ENCODE data around the gene TMEM271.
"Not testable (repeated sequence)": the region's sequence is repeated elsewhere in the genome, so short reads cannot be mapped to it uniquely, and the experiment has no call there.

Gene TMEM271

DNA sequence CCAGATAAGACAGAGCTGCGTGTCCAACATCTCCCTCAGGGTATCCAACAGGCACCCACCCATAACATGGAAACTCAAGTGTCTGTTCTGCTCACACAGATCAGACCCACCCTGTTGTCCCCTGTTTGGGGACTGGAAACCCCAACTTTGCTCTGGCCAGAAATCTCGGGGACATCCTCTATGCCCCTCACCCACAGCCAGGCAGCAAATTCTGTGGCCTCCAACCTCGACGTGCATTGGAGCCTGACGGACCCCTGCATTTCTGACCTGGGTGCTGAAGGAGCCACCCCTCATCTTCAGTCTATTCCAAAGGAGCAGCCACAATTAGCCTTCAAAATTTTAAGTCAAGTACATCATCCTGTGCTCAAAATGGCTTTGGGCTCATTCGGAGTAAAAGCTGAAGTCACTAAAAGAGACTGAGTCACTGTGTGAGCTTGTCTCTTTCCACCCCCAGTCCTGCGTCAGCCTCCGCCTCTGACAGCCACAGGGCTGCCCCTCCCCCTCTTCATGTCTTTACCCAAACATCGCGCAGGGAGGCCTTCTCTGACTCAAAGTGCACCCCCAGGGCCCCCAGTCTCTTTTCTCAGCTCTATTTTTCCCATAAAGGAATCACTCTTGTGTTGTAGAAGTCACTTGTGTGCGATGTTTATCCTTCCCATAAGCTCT is 24.9 kb upstream of the TMEM271 start:
- TF ChIP-seq POLR2A (IDR thresholded peaks at IDR 0.05; ENCODE audit: low read depth, low read length): no peak

DNA sequence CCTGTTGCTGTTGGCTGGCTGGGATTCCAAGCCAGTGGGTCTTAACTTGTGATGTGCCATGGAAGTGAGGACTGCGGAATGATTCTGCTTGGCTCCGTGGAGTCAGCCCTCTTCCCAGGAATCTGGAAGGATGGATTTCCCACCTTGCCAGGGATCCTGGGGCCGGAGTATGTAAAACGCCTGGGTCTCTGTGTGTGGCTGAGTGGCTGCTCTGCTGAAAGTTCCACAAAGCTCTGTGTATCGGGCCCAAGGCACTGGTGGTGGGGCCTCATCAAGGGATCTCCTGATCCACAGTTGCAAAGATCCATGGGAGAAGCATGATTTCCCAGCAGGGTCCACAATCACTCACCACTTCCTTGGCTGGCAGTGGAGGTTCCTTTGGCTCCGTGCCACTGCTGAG is 24.1 kb upstream of the TMEM271 start:
- DNase-seq (ENCODE audit: insufficient read length, low spot score) (no peak), FAIRE-seq (no peak)
- TF ChIP-seq POLR2A (IDR thresholded peaks at IDR 0.05; ENCODE audit: low read depth, low read length): no peak

More for the DNA sequence above, 24.9 kb upstream of the TMEM271 start:
- FAIRE-seq (no peak), DNase-seq (ENCODE audit: insufficient read length, low spot score) (no peak)

DNA sequence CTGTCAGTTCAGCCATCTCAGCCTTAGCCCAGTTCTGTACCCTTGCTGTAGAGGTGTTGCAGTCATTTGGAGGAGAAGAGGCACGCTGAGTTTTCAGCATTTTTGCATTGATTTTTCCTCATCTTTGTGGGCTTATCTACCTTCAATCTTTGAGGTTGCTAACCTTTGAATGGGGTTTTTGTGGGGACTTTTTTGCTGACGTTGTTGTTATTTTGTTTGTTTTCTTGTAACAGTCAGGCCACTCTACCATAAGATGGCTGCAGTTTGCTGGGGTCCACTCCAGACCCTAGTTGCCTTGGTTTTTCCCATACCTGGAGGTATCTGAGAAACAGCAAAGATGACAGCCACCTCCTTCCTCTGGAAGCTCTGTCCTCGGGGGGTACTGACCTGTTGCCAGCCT is 22.8 kb upstream of the TMEM271 start:
- FAIRE-seq: no peak
- no peak for TF ChIP-seq POLR2A (IDR thresholded peaks at IDR 0.05; ENCODE audit: low read depth, low read length)
- DNase-seq (ENCODE audit: insufficient read length, low spot score): no peak

DNA sequence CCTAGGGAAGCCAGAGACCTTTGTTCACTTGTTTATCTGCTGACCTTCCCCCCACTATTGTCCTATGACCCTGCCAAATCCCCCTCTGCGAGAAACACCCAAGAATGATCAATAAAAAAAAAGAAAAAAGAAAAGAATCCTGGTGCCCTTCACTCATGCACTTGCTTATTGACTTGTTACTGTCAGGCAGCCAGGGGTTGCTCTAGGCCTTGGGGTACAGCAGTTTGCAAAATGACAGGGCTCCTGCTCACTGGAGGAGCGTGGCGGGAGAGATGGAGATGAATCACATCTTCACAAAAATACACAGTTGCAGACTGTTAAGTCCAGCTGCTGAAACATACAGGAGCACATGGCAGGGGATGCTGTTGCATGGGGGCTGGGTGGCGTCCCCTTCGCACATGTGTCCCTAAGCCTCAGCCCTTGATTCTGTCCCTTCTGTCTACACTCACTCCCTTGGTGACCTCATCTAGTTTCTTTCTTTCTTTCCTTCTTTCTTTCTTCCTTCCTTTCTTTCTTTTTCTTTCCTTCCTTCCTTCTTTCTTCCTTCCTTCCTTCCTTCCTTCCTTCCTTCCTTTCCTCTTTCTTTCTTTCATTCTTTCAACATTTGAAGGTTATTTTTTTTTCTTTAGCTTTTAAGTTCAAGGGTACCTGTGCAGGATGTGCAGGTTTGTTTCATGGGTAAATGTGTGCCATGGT is 16.9 kb upstream of the TMEM271 start:
- no peak for TF ChIP-seq POLR2A (IDR thresholded peaks at IDR 0.05; ENCODE audit: low read depth, low read length)
- DNase-seq (ENCODE audit: insufficient read length, low spot score): no peak

DNA sequence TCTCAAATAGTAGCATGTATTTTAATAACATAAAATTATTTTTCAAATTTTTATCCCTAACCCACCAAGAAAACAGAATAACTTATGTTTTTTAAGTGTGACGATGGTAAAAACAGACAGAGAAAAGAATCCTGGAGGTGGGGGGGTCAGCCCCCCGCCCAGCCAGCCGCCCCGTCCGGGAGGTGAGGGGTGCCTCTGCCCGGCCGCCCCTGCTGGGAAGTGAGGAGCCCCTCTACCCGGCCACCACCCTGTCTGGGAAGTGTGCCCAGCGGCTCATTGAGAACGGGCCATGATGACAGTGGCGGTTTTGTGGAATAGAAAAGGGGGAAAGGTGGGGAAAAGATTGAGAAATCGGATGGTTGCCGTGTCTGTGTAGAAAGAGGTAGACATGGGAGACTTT is 16.1 kb upstream of the TMEM271 start:
- DNase-seq (ENCODE audit: insufficient read length, low spot score); FAIRE-seq: not testable (repeated sequence)

More for the DNA sequence above, 16.9 kb upstream of the TMEM271 start:
- FAIRE-seq: no peak

DNA sequence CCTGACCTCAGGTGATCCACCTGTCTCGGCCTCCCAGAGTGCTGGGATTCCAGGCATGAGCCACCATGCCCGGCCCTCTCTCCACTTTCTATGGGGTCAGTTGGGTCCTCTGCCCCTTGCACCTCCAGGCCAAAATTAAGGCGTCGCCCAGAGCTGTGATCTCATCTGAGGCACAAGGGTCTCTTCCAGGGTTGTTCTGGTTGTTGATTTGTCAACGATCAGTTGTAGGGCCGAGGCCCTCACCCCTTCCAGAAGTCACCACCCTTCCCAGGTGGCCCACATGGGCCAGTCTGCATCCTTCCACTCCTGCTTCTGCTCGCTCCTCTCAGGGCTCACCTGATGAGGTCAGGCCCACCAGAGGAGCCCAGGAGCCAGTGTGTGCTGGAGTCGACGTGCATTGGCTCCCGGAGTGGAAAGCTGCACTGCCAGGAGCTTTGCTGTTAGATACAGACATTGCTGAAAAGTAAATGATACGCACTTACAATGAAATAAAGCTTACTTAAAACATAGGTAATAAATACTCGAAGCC is 14.3 kb upstream of the TMEM271 start:
- FAIRE-seq (no peak), DNase-seq (ENCODE audit: insufficient read length, low spot score) (no peak)
- no peak for TF ChIP-seq POLR2A (IDR thresholded peaks at IDR 0.05; ENCODE audit: low read depth, low read length)

DNA sequence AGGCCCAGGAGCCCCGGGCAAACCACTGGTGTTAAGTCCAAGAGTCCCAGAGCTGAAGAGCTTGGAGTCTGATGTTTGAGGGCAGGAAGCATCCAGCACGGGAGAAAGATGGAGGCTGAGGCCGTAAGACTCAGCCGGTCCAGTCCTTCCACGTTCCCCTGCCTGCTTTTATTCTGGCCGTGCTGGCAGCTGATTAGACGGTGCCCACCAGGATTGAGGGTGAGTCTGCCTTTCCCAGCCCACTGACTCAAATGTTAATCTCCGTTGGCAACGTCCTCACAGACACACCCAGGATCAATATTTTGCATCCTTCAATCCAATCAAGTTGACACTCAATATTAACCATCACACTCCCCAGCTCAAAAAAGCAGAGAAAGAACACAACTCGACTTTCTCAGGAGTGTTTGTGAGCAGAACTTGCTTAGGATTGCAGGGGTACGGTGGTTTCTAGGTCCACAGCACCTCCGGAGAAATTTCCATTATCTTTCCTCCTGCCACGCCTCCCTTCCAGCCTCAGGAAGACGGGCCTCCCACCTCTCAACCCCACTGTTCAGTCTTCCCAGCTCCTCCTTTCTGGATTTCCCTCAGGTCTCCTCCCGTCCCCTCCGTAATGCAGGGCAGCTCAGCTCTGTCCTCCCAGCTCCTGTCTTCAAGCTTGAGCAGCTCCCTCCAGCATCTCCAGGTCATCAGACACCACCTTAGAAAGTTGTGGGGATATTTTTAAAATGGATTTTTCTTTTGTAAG is 13.3 kb upstream of the TMEM271 start:
- DNase-seq (ENCODE audit: insufficient read length, low spot score) (no peak), FAIRE-seq (no peak)
- TF ChIP-seq POLR2A (IDR thresholded peaks at IDR 0.05; ENCODE audit: low read depth, low read length): no peak

DNA sequence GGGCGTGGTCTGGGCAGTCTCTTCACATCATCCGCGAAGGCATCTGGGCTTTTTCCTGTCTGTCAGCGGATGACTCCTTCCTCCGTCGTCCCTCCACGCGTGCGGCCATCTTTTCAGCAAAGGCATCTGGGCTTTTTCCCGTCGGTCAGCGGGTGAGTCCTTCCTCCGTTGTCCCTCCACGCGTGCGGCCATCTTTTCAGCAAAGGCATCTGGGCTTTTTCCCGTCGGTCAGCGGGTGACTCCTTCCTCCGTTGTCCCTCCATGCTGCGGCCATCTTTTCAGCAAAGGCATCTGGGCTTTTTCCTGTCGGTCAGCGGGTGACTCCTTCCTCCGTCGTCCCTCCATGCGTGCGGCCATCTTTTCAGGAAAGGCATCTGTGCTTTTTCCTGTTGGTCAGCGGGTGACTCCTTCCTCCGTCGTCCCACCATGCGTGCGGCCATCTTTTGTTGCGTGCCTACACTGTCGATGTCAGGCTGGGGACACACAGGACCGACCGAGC is 12.3 kb upstream of the TMEM271 start:
- FAIRE-seq (no peak), DNase-seq (ENCODE audit: insufficient read length, low spot score) (no peak)
- no peak for TF ChIP-seq POLR2A (IDR thresholded peaks at IDR 0.05; ENCODE audit: low read depth, low read length)

DNA sequence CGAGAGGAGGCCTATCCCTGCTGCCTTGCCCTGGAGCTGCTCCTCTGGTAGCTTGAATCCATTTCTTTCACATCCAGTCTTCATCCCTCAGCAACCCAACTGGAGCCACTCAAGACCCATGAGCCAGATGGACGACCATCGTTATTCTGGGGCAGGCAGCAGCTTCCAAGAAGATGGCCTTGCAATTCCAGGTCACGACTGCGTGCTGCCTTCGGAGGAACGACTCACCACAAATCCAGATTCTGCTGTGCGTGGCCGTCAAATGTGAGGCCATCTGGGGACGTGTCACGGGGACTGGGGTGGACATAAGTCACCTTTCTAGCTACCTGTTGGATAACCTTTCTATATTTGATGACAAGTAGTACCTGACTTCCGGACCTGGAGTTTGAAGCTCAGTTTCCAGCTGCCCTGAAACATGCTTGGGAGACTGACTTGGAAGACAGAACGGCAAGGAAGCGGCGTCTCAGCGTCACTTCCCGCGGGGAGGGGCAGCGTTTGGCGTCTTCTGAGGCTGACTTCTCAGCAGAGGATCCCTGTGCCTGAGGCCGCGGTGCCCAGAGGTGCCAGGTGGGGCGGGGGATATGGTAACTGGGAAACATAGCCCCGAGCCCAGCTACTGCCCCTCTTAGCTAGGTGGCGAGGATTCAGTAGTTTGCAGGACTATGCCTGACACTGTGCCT is 11.7 kb upstream of the TMEM271 start:
- no peak for DNase-seq (ENCODE audit: insufficient read length, low spot score)
- no peak for TF ChIP-seq POLR2A (IDR thresholded peaks at IDR 0.05; ENCODE audit: low read depth, low read length)
- FAIRE-seq: no peak

DNA sequence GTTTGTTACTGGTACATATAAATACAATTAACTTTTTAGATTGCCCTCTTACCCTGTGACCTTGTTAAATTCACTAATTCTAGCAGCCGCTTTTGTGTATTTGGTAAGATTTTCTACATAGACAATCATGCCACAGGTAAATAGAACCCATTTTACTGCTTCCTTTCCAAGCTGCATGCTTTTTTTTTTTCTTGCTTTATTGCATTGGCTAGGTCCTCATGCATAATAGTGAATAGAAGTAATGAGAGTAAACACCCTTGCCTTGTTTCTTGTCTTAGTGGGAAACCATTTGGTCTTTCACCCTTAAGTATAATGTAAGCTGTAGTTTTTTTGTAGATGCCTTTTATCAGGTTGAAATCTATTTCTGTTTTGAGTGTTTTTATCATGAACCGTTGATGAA is 7.7 kb upstream of the TMEM271 start:
- DNase-seq (ENCODE audit: insufficient read length, low spot score) (no peak), FAIRE-seq (no peak)
- no peak for TF ChIP-seq POLR2A (IDR thresholded peaks at IDR 0.05; ENCODE audit: low read depth, low read length)

DNA sequence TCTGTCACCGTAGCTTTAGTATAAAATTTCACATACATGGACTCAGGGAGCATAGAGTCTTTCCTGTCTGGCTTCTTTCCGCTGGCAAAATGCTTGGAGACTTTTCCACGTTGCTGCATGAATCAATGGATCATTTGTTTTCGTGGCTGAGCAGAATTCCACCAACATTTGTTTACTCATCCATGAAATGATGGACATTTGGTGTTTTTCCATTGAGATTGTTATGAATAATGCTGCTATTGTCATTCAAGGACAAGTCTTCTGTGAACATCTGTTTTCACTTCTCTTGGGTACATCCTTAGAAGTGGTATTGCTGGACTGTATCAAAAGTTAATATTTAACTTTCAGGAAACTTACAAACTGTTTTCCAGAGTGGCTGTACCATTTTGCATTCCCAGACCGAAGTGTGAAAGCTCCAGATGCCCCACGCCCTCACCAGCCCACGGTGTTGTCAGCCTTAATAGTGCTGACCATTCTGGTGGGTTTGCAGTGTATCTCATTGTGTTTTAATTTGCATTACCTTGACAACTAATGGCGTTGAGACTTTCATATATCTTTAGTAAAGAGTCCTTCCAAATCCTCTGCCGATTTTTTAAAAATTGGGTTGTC is 5.8 kb upstream of the TMEM271 start:
- FAIRE-seq (no peak), DNase-seq (ENCODE audit: insufficient read length, low spot score) (no peak)
- TF ChIP-seq POLR2A (IDR thresholded peaks at IDR 0.05; ENCODE audit: low read depth, low read length): no peak

DNA sequence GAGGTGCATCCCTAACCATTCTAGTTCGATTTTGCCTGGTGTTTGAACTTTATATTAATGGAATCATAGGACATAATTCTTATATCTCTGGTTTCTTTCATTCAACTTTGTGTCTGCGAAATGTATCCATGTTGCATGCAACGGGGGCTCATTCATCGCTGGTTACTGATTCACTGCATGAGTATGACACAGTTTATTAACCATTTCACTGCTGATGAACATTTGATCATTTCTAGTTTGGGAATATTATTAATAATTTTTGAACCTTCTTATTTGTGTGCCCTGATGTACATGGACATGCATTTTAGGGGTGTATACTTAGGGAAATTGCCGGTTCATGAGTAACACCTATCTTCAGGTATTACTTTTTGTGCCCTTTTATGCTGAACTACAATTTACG is 5.1 kb upstream of the TMEM271 start:
- no peak for FAIRE-seq
- TF ChIP-seq POLR2A (IDR thresholded peaks at IDR 0.05; ENCODE audit: low read depth, low read length): no peak
- DNase-seq (ENCODE audit: insufficient read length, low spot score): no peak

DNA sequence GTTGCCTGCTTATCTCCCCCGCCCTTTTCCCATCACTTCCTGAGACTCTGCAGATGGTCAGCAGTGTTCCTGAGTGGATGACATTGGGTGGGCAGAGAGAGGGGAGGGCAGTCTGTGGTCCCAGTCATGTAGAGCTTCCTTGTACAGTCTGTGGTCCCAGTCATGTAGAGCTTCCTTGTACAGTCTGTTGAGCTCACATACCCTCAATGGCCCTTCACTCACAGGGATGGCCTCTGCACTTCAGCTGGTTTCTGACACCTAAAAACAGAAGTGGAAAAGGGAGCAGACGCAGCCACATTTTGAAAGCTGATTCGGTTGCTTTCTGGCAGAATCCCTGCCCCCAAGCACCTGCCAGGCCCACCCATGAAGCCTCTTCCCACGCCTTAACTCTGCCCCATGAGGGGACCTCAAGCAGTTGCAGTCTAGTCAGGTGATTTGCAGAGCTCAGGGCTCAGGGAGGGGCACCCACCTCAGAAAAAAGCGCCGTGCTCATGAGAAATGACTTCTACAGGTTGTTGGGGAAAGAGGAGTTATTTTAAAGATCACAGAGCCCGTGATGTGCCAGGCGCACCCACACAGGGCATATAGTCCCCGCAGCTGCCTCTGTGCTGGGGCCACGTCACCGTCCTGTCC is 3.6 kb upstream of the TMEM271 start:
- FAIRE-seq (no peak), DNase-seq (ENCODE audit: insufficient read length, low spot score) (no peak)
- no peak for TF ChIP-seq POLR2A (IDR thresholded peaks at IDR 0.05; ENCODE audit: low read depth, low read length)
